BLaER1 (cell line): ENCODE data around the gene MAK.
"Not testable (repeated sequence)": the region's sequence is repeated elsewhere in the genome, so short reads cannot be mapped to it uniquely, and the experiment has no call there.

Experiments
- H3K27ac ChIP-seq: shearing (Covaris generic); formaldehyde crosslinking; 2 replicates; pipeline ENCODE4 v1.8.1; 2022
- H3K27me3 ChIP-seq: shearing (Covaris generic); formaldehyde crosslinking; 2 replicates; pipeline ENCODE4 v1.8.1; 2022
- H3K36me3 ChIP-seq: shearing (Covaris generic); formaldehyde crosslinking; 2 replicates; pipeline ENCODE4 v1.8.1; 2022
- H3K4me1 ChIP-seq: shearing (Covaris generic); formaldehyde crosslinking; 2 replicates; pipeline ENCODE4 v1.8.1; 2022
- H3K4me2 ChIP-seq: shearing (Covaris generic); formaldehyde crosslinking; 2 replicates; pipeline ENCODE4 v1.8.1; 2022
- H3K4me3 ChIP-seq: shearing (Covaris generic); formaldehyde crosslinking; 2 replicates; pipeline ENCODE4 v1.8.1; 2022
- H3K9ac ChIP-seq: shearing (Covaris generic); formaldehyde crosslinking; 2 replicates; pipeline ENCODE4 v1.8.1; 2022
- H3K9me3 ChIP-seq: shearing (Covaris generic); formaldehyde crosslinking; 2 replicates; pipeline ENCODE4 v1.8.1; 2022
- H4K20me1 ChIP-seq: shearing (Covaris generic); formaldehyde crosslinking; 2 replicates; pipeline ENCODE4 v1.8.1; 2022
- Cebpa-rat ChIP-seq: shearing (Covaris generic); IDR thresholded peaks from 2 replicates; pipeline ENCODE4 v1.8.1; 2022

Gene MAK

GRCh38 chr6:10791673-10792072 lies 46.7 kb downstream of the MAK start:
- no peak for TF ChIP-seq Cebpa-rat
- Histone ChIP-seq H3K27me3 (no peaks in the 10 kb centered on the region), H4K20me1 (no peaks in the 10 kb centered on the region), H3K9me3 (no peaks in the 10 kb centered on the region), H3K27ac (no peak overlapping the region), H3K4me3 (no peak overlapping the region), H3K36me3 (peaks cover 28% of the 10 kb centered on the region; the same call in 1 of the 2 replicates), H3K4me1 (no peaks in the 10 kb centered on the region), H3K9ac (no peak overlapping the region), H3K4me2 (no peak overlapping the region)

GRCh38 chr6:10779076-10779475 lies 59.3 kb downstream of the MAK start:
- no peak overlapping the region for H3K27ac ChIP-seq
- H3K4me1 ChIP-seq, result no peaks in the 10 kb centered on the region
- no peaks in the 10 kb centered on the region for H4K20me1 ChIP-seq
- H3K36me3 ChIP-seq, result peaks cover 63% of the 10 kb centered on the region
- no peaks in the 10 kb centered on the region for H3K9me3 ChIP-seq
- no peak for TF ChIP-seq Cebpa-rat
- no peaks in the 10 kb centered on the region for H3K27me3 ChIP-seq
- H3K4me2 ChIP-seq, result no peak overlapping the region
- H3K4me3 ChIP-seq, result no peak overlapping the region
- H3K9ac ChIP-seq, result no peak overlapping the region

GRCh38 chr6:10778230-10778629 lies 60.1 kb downstream of the MAK start:
- Histone ChIP-seq H3K4me2 (no peak overlapping the region), H3K4me3 (no peak overlapping the region), H3K27ac (no peak overlapping the region), H3K36me3 (peaks cover 54% of the 10 kb centered on the region), H3K4me1 (no peaks in the 10 kb centered on the region), H3K27me3 (no peaks in the 10 kb centered on the region), H4K20me1 (no peaks in the 10 kb centered on the region), H3K9ac (no peak overlapping the region), H3K9me3 (no peaks in the 10 kb centered on the region)
- TF ChIP-seq Cebpa-rat, result no peak

GRCh38 chr6:10771371-10771894 lies 66.9 kb downstream of the MAK start:
- H3K4me1 ChIP-seq, result no peaks in the 10 kb centered on the region
- TF ChIP-seq Cebpa-rat, result no peak
- no peaks in the 10 kb centered on the region for H4K20me1 ChIP-seq
- no peak overlapping the region for H3K9ac ChIP-seq
- no peaks in the 10 kb centered on the region for H3K27me3 ChIP-seq
- H3K4me2 ChIP-seq, result no peak overlapping the region
- H3K4me3 ChIP-seq, result no peak overlapping the region
- no peaks in the 10 kb centered on the region for H3K9me3 ChIP-seq
- H3K36me3 ChIP-seq, result peaks cover 50% of the 10 kb centered on the region
- no peak overlapping the region for H3K27ac ChIP-seq

GRCh38 chr6:10769419-10769818 lies 68.9 kb downstream of the MAK start:
- no peaks in the 10 kb centered on the region for H3K4me1 ChIP-seq
- H3K4me2 ChIP-seq, result no peak overlapping the region
- H3K9me3 ChIP-seq, result no peaks in the 10 kb centered on the region
- no peak overlapping the region for H3K27ac ChIP-seq
- no peak overlapping the region for H3K4me3 ChIP-seq
- peaks cover 41% of the 10 kb centered on the region for H3K36me3 ChIP-seq
- no peak for TF ChIP-seq Cebpa-rat
- no peak overlapping the region for H3K9ac ChIP-seq
- H3K27me3 ChIP-seq, result no peaks in the 10 kb centered on the region
- H4K20me1 ChIP-seq, result no peaks in the 10 kb centered on the region

GRCh38 chr6:10763006-10763405 lies 75.3 kb downstream of the MAK start:
- no peaks in the 10 kb centered on the region for H3K9me3 ChIP-seq
- H3K27ac ChIP-seq, result no peak overlapping the region
- peaks cover 62% of the 10 kb centered on the region for H3K36me3 ChIP-seq
- peaks cover 22% of the 10 kb centered on the region; the same call in 1 of the 2 replicates for H4K20me1 ChIP-seq
- H3K27me3 ChIP-seq, result no peaks in the 10 kb centered on the region
- no peak overlapping the region for H3K9ac ChIP-seq
- H3K4me1 ChIP-seq, result no peaks in the 10 kb centered on the region
- H3K4me3 ChIP-seq, result no peak overlapping the region
- H3K4me2 ChIP-seq, result no peak overlapping the region
- no peak for TF ChIP-seq Cebpa-rat

GRCh38 chr6:10759884-10760329 lies 78.4 kb downstream of the MAK start:
- Histone ChIP-seq H3K9me3 (no peaks in the 10 kb centered on the region), H3K27me3 (no peaks in the 10 kb centered on the region), H3K4me2 (no peak overlapping the region), H3K4me3 (no peak overlapping the region), H3K36me3 (peaks cover 80% of the 10 kb centered on the region), H3K4me1 (no peaks in the 10 kb centered on the region), H3K9ac (no peak overlapping the region), H4K20me1 (peaks cover 45% of the 10 kb centered on the region), H3K27ac (no peak overlapping the region)
- TF ChIP-seq Cebpa-rat, result no peak

- H3K4me3 ChIP-seq, result no peak overlapping the region
- H3K4me2 ChIP-seq, result no peak overlapping the region
- no peaks in the 10 kb centered on the region for H3K9me3 ChIP-seq
- peaks cover 85% of the 10 kb centered on the region for H3K36me3 ChIP-seq
- no peak for TF ChIP-seq Cebpa-rat
- peaks cover 50% of the 10 kb centered on the region for H4K20me1 ChIP-seq
- H3K27ac ChIP-seq, result no peak overlapping the region
- no peak overlapping the region for H3K9ac ChIP-seq
- no peaks in the 10 kb centered on the region for H3K4me1 ChIP-seq
- H3K27me3 ChIP-seq, result no peaks in the 10 kb centered on the region
Observed at GRCh38 chr6:10759312-10759839, 79.0 kb downstream of the MAK start.

GRCh38 chr6:10756085-10756484 lies 82.3 kb downstream of the MAK start:
- no peaks in the 10 kb centered on the region for H3K9me3 ChIP-seq
- peaks cover 80% of the 10 kb centered on the region for H4K20me1 ChIP-seq
- H3K36me3 ChIP-seq, result peaks cover 96% of the 10 kb centered on the region
- H3K4me2 ChIP-seq, result no peak overlapping the region
- TF ChIP-seq Cebpa-rat, result no peak
- H3K27me3 ChIP-seq, result no peaks in the 10 kb centered on the region
- no peak overlapping the region for H3K4me3 ChIP-seq
- H3K9ac ChIP-seq, result no peak overlapping the region
- H3K27ac ChIP-seq, result no peak overlapping the region
- H3K4me1 ChIP-seq, result no peaks in the 10 kb centered on the region

- Histone ChIP-seq H3K4me1 (peaks cover 25% of the 10 kb centered on the region), H3K36me3 (peaks cover 76% of the 10 kb centered on the region), H4K20me1 (peaks cover 73% of the 10 kb centered on the region)
- not testable (repeated sequence) for H3K9ac ChIP-seq, H3K4me3 ChIP-seq, H3K9me3 ChIP-seq, H3K4me2 ChIP-seq, H3K27ac ChIP-seq, H3K27me3 ChIP-seq
Observed at GRCh38 chr6:10751757-10752156, 86.6 kb downstream of the MAK start.

GRCh38 chr6:10750568-10750967 lies 87.8 kb downstream of the MAK start:
- H3K9me3 ChIP-seq, H3K4me3 ChIP-seq, H3K4me2 ChIP-seq, H3K9ac ChIP-seq, H3K27ac ChIP-seq, H3K27me3 ChIP-seq: not testable (repeated sequence)
- peaks cover 30% of the 10 kb centered on the region for H3K4me1 ChIP-seq
- peaks cover 66% of the 10 kb centered on the region for H3K36me3 ChIP-seq
- H4K20me1 ChIP-seq, result peaks cover 65% of the 10 kb centered on the region
